Effector CD4-positive, alpha-beta T cell (primary cell): ENCODE results near the gene SCN2A. TPM values are rescaled to one million over a fixed set of nuclear protein-coding genes. Genes with fewer than 3 reads are reported as not detected.

Experiments
- DNase-seq: peaks from one replicate; pipeline ENCODE4 v3.0.0-alpha.2; 2020
- total RNA-seq: gene quantifications from one replicate; lab custom pipeline; 2026; lab: John Stamatoyannopoulos, UW

SCN2A gene
- not detected for total RNA-seq

- no peak for DNase-seq
Observed at GRCh38 chr2:165239230-165239629, at the start of gene SCN2A. Gene SCN2A, plus strand, starts transcription at chr2:165239414. Its CDS starts 56,410 bp downstream, at chr2:165295824.

GRCh38 chr2:165191096-165191728 is 48.0 kb upstream of the SCN2A start:
- no peak for DNase-seq

GRCh38 chr2:165192729-165193128 is 46.5 kb upstream of the SCN2A start:
- DNase-seq = no peak

- DNase-seq = no peak
Observed at GRCh38 chr2:165193178-165193777, 45.9 kb upstream of the SCN2A start.

- DNase-seq = no peak
Observed at GRCh38 chr2:165196411-165196810, 42.8 kb upstream of the SCN2A start.

GRCh38 chr2:165197346-165197745 is 41.9 kb upstream of the SCN2A start:
- DNase-seq = no peak

- no peak for DNase-seq
Observed at GRCh38 chr2:165198181-165198580, 41.0 kb upstream of the SCN2A start.

- no peak for DNase-seq
Observed at GRCh38 chr2:165202239-165202638, 37.0 kb upstream of the SCN2A start.

GRCh38 chr2:165203689-165204559 is 35.3 kb upstream of the SCN2A start, which contains the start of gene SCN3A:
Gene SCN3A, minus strand, starts transcription at chr2:165204050. Its CDS starts 27,656 bp downstream, at chr2:165176394.
- DNase-seq = no peak

- DNase-seq = no peak
Observed at GRCh38 chr2:165205865-165206264, 33.3 kb upstream of the SCN2A start.

- no peak for DNase-seq
Observed at GRCh38 chr2:165208094-165208493, 31.1 kb upstream of the SCN2A start.

- no peak for DNase-seq
Observed at GRCh38 chr2:165214093-165214492, 25.1 kb upstream of the SCN2A start.

- no peak for DNase-seq
Observed at GRCh38 chr2:165219481-165219880, 19.7 kb upstream of the SCN2A start.

GRCh38 chr2:165224941-165225340 is 14.3 kb upstream of the SCN2A start:
- DNase-seq = no peak

GRCh38 chr2:165227571-165227970 is 11.6 kb upstream of the SCN2A start:
- no peak for DNase-seq

- DNase-seq = no peak
Observed at GRCh38 chr2:165237056-165237455, 2.2 kb upstream of the SCN2A start.

- no peak for DNase-seq
Observed at GRCh38 chr2:165238295-165238694, 919 bp upstream of the SCN2A start.

- DNase-seq = no peak
Observed at GRCh38 chr2:165239856-165240515, 772 bp downstream of the SCN2A start.

- no peak for DNase-seq
Observed at GRCh38 chr2:165240916-165241315, 1.7 kb downstream of the SCN2A start.

- DNase-seq = no peak
Observed at GRCh38 chr2:165245081-165245793, 6.0 kb downstream of the SCN2A start.

- DNase-seq = no peak
Observed at GRCh38 chr2:165248238-165248637, 9.0 kb downstream of the SCN2A start.

- DNase-seq = no peak
Observed at GRCh38 chr2:165251366-165251765, 12.2 kb downstream of the SCN2A start.
